Upper lobe of right lung (tissue), 1 donor: ENCODE measurements around the gene PPFIA2. TPM values are rescaled to one million over a fixed set of nuclear protein-coding genes. Genes with fewer than 3 reads are reported as not detected.

ENCODE experiments used
- ATAC-seq: fragments of 200-7000 bp; cut with Tn5 transposase; one replicate; pipeline ENCODE4 v1.9.1; 2020; ENCODE audit warnings: mild to moderate bottlenecking, moderate library complexity
- DNase-seq: peaks from one replicate; pipeline ENCODE4 v3.0.0-alpha.2; 2020
- H3K27ac ChIP-seq: fragments of 200-600 bp; one replicate; pipeline ENCODE4 v1.8.0; 2022
- H3K27me3 ChIP-seq: fragments of 200-600 bp; one replicate; pipeline ENCODE4 v1.8.0; 2022; ENCODE audit warnings: mild to moderate bottlenecking
- H3K36me3 ChIP-seq: fragments of 200-600 bp; one replicate; pipeline ENCODE4 v1.8.0; 2022
- H3K4me1 ChIP-seq: fragments of 200-600 bp; one replicate; pipeline ENCODE4 v1.8.0; 2022
- H3K4me3 ChIP-seq: fragments of 200-600 bp; one replicate; pipeline ENCODE4 v1.8.0; 2022; ENCODE audit warnings: mild to moderate bottlenecking
- H3K9me3 ChIP-seq: fragments of 200-600 bp; one replicate; pipeline ENCODE4 v1.8.0; 2022
- intact Hi-C: fragments of 100-400 bp; cut with DNase I; formaldehyde crosslinking; loops from one replicate; pipeline ENCODE4 v1.11.0; 2022
- total RNA-seq: library from RNA; stranded (reverse); fragmentation: NEBNext Ultra II Directional; extraction: Animal tissue kit (Norgen Biotek cat#: 25700); gene quantifications from one replicate; pipeline ENCODE4 v1.2.1, GENCODE V29; 2021
- TF ChIP-seq, protein P1 (sequence below): fragments of 200-600 bp; IDR thresholded peaks from one replicate; pipeline ENCODE4 v1.8.0; 2022; ENCODE audit warnings: antibody characterized with exemption
- donor health status: DM: no; HTN: yes; CAD: no; lungs with severe emphysema.

The PPFIA2 gene
- total RNA-seq, 1 donor from 2014 or later, result 1.4 TPM

DNA sequence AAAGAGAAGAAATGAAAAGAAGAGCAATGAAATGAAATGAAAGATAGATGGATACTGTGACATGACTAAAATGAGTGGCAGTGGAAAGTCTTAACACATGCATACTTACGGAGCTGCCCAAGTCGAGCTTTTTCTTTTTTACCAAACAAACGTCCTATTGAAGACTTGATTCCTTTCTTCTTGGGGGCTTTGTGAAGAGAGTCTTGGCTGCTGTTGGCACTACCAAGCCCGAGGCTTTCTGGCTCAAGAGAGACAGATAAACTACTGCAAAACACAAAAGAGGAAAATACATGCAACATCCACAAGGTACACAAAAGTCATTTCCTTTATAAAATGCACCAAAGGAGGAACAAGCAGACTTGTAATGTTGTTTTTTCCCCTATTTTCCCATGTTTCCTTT is 420.1 kb downstream of the PPFIA2 start:
- Histone ChIP-seq H3K36me3 (no peaks in the 10 kb centered on the region), H3K4me1 (no peaks in the 10 kb centered on the region), H3K9me3 (no peaks in the 10 kb centered on the region), H3K27ac (no peak overlapping the region), H3K27me3 (no peaks in the 10 kb centered on the region), H3K4me3 (no peak overlapping the region)
- DNase-seq (no peak), ATAC-seq (no peak)
- intact Hi-C loops, result no loop called here
- TF ChIP-seq, protein P1, sequence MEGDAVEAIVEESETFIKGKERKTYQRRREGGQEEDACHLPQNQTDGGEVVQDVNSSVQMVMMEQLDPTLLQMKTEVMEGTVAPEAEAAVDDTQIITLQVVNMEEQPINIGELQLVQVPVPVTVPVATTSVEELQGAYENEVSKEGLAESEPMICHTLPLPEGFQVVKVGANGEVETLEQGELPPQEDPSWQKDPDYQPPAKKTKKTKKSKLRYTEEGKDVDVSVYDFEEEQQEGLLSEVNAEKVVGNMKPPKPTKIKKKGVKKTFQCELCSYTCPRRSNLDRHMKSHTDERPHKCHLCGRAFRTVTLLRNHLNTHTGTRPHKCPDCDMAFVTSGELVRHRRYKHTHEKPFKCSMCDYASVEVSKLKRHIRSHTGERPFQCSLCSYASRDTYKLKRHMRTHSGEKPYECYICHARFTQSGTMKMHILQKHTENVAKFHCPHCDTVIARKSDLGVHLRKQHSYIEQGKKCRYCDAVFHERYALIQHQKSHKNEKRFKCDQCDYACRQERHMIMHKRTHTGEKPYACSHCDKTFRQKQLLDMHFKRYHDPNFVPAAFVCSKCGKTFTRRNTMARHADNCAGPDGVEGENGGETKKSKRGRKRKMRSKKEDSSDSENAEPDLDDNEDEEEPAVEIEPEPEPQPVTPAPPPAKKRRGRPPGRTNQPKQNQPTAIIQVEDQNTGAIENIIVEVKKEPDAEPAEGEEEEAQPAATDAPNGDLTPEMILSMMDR, result no peak

DNA sequence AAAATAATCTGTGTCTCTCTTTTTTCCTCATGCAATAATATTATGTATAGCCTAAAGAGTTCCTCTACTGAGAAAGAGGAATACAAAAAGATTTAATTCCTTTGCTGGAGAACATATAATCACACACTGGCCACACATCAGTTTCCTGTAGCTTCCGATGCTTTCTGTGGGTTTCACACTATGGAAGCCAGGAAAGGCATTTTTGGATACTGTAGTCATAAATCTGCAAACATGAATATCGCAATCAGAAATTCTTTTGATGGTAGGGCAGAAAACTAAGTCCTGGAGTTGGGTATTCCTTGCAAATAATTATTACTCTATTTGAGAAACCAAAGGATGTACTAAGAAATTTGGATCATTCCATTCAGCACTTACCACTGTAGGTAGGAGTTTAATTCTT is 421.3 kb downstream of the PPFIA2 start:
- intact Hi-C loops, result no loop called here
- TF ChIP-seq, protein P1, result no peak

DNA sequence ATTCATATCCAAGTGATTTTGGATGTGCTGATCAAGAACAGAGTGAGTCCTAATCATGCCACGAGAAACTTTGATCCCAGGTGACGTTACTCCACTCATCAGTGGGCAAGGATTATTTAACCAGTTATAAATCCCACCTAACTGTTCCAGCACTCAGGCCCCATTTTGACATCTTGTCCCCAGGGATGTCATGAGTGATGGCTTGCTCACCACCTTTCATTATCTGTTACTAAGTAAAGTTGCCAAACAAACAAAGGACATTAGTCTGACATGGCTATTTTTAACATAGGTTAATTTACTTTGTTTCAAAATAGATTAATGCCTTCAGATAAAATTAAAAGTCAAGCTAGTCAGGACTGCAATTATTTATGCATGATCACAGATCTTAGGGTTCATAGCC is 425.3 kb downstream of the PPFIA2 start:
- no peaks in the 10 kb centered on the region for H3K27me3 ChIP-seq
- H3K36me3 ChIP-seq, result no peaks in the 10 kb centered on the region
- TF ChIP-seq, protein P1, result no peak
- no peak overlapping the region for H3K4me3 ChIP-seq
- H3K9me3 ChIP-seq, result no peaks in the 10 kb centered on the region
- DNase-seq, result no peak
- intact Hi-C loops, result no loop called here
- H3K27ac ChIP-seq, result no peak overlapping the region
- ATAC-seq, result no peak
- no peaks in the 10 kb centered on the region for H3K4me1 ChIP-seq

More for the DNA sequence above, 421.3 kb downstream of the PPFIA2 start:
- Histone ChIP-seq H3K36me3 (no peaks in the 10 kb centered on the region), H3K27me3 (no peaks in the 10 kb centered on the region), H3K4me1 (no peaks in the 10 kb centered on the region), H3K27ac (no peak overlapping the region), H3K4me3 (no peak overlapping the region), H3K9me3 (no peaks in the 10 kb centered on the region)
- ATAC-seq (no peak), DNase-seq (no peak)

DNA sequence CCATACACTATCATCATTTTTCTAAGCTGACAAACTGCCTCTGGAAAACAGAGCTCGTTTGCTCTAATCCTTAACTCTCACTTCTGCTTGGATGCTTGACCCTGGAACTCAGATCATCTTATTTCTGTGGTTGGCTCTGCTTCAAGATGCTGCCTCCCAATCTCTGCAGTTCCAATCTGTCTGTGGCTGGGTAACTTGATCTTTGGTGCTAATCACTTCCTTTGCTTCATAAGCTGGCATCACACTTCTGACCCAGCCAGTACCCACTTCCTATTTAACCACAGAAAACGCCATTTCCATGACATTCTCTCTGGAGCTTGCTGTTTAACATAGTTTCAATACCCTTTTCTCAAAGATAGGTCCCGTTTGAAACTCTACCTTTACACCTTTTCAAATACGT is 427.1 kb downstream of the PPFIA2 start:
- no peaks in the 10 kb centered on the region for H3K27me3 ChIP-seq
- ATAC-seq (no peak), DNase-seq (no peak)
- no peak overlapping the region for H3K27ac ChIP-seq
- H3K9me3 ChIP-seq, result no peaks in the 10 kb centered on the region
- H3K4me3 ChIP-seq, result no peak overlapping the region
- intact Hi-C loops, result no loop called here
- TF ChIP-seq, protein P1, result no peak
- H3K36me3 ChIP-seq, result no peaks in the 10 kb centered on the region
- no peaks in the 10 kb centered on the region for H3K4me1 ChIP-seq

- no peak overlapping the region for H3K27ac ChIP-seq
- H3K36me3 ChIP-seq, result no peaks in the 10 kb centered on the region
- ATAC-seq, result no peak
- intact Hi-C loops, result no loop called here
- H3K4me1 ChIP-seq, result no peaks in the 10 kb centered on the region
- no peaks in the 10 kb centered on the region for H3K27me3 ChIP-seq
- TF ChIP-seq, protein P1, result no peak
- DNase-seq, result no peak
- H3K4me3 ChIP-seq, result no peak overlapping the region
- H3K9me3 ChIP-seq, result no peaks in the 10 kb centered on the region
Measured at GRCh38 chr12:81330480-81330879, 428.7 kb downstream of the PPFIA2 start.

DNA sequence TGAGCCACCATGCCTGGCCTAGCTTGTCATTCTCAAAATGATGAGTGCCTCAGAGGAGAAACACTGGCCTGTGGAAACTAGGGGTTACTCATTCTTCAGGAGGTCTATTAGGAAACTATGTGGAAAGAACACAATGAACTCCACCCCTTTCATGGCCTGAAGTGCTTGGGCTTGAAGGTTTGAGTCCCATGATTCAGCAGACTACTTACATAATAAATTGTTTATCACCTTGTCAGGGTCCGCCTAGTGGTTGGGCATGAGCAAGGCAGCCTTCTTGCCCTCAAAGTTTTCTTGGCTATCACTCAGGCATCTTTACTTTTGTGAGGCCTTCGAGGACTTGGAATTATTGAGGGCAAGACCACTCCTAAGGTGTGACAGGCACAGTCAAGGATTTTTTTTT is 430.1 kb downstream of the PPFIA2 start:
- Histone ChIP-seq H3K27me3 (no peaks in the 10 kb centered on the region), H3K36me3 (no peaks in the 10 kb centered on the region), H3K4me3 (no peak overlapping the region), H3K4me1 (no peaks in the 10 kb centered on the region), H3K27ac (no peak overlapping the region), H3K9me3 (no peaks in the 10 kb centered on the region)
- DNase-seq (no peak), ATAC-seq (no peak)
- intact Hi-C loops, result no loop called here
- TF ChIP-seq, protein P1, result no peak
